Brain microvascular endothelial cell (primary cell): Measurements from ENCODE around the gene B4GALNT3.
"Not testable (repeated sequence)": the region's sequence is repeated elsewhere in the genome, so short reads cannot be mapped to it uniquely, and the experiment has no call there.

Experiments used
- DNase-seq: peaks from one replicate; pipeline ENCODE4 v3.0.0-alpha.2; 2020
- H3K27ac ChIP-seq: fragments of 250-450 bp; sonication (Bioruptor Pico); 2 replicates; pipeline ENCODE4 v1.5.1; 2020; ENCODE audit warnings: mild to moderate bottlenecking, moderate library complexity
- H3K27me3 ChIP-seq: fragments of 250-450 bp; sonication (Bioruptor Pico); replicated peaks from 2 replicates; pipeline ENCODE4 v1.5.1; 2020; ENCODE audit warnings: mild to moderate bottlenecking
- H3K36me3 ChIP-seq: fragments of 250-450 bp; sonication (Bioruptor Pico); replicated peaks from 2 replicates; pipeline ENCODE4 v1.5.1; 2020; ENCODE audit warnings: mild to moderate bottlenecking
- H3K4me3 ChIP-seq: 2 replicates; pipeline ENCODE4 v1.5.1; 2011; ENCODE audit warnings: low read depth, mild to moderate bottlenecking, control low read depth, low read length, moderate library complexity
- in situ Hi-C: cut with HindIII; loops from 2 replicates; pipeline ENCODE4 v1.10.0; 2017; ENCODE audit warnings: low sequenced_read_pairs, low pct_ligation_motif_present
- TF ChIP-seq, protein P1 (sequence below): IDR thresholded peaks from 2 replicates; pipeline ENCODE4 v1.5.1; 2011; ENCODE audit warnings: low read depth, mild to moderate bottlenecking, moderate library complexity, low read length, control low read depth, inconsistent platforms; ENCODE audit errors: missing control alignments

B4GALNT3 gene

DNA sequence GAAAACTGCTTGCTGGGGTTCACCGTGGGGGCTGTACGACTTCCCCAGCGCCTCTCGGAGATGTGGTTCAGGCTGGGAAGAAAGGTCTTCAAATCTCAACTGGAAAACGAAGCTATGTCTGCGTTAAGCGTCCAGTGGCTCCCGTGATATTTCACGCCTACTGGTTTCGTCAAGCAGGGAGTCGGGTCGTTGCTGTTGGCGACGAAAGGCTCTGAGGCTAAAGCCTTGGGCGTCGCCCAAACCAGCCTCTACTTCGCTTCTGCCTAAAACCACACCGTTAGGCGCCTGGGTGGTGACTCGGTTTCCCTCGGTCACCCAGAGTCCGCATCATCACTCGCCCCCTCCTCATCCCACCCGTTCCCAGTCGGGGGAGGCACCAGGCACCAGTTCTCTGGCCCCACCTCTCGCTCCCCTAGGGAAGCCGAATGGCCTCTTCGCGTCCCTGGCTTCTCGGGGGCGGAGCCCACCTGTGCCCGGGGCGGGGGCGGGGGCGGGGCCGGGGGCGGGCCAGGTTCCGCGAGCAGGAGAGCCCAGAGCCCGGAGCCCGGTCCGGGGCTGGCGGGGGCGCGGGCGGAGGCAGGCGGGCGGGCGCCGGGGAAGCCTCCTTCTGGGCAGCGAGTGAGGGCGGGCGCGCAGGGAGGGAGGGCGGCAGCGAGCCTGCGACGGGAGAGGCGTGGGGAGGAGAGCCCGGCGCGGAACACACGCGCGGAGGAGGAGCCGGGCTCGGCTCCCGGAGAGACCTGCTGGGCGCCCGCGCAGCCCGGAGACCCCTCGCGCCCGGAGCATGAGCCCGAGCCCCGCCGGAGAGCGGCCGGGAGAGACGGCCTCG lies at the start of gene B4GALNT3:
B4GALNT3 (plus strand) TSS at position 510 of the 829 bp plus-strand sequence. CDS start 438 bp downstream, outside the sequence.
- in situ Hi-C loops = no loop called here
- Histone ChIP-seq H3K36me3 (no peaks in the 10 kb centered on the region), H3K27me3 (peaks cover 48% of the 10 kb centered on the region), H3K4me3 (peak within 1 kb of the TSS; percentile 39), H3K27ac (no peak within 1 kb of the TSS)
- DNase-seq = no peak
- TF ChIP-seq, protein P1, sequence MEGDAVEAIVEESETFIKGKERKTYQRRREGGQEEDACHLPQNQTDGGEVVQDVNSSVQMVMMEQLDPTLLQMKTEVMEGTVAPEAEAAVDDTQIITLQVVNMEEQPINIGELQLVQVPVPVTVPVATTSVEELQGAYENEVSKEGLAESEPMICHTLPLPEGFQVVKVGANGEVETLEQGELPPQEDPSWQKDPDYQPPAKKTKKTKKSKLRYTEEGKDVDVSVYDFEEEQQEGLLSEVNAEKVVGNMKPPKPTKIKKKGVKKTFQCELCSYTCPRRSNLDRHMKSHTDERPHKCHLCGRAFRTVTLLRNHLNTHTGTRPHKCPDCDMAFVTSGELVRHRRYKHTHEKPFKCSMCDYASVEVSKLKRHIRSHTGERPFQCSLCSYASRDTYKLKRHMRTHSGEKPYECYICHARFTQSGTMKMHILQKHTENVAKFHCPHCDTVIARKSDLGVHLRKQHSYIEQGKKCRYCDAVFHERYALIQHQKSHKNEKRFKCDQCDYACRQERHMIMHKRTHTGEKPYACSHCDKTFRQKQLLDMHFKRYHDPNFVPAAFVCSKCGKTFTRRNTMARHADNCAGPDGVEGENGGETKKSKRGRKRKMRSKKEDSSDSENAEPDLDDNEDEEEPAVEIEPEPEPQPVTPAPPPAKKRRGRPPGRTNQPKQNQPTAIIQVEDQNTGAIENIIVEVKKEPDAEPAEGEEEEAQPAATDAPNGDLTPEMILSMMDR = no peak

GRCh38 chr12:414859-415258 lies 44.9 kb upstream of the B4GALNT3 start:
- Histone ChIP-seq H3K4me3 (no peak overlapping the region), H3K27me3 (no peaks in the 10 kb centered on the region), H3K36me3 (peaks cover 7% of the 10 kb centered on the region), H3K27ac (no peak overlapping the region)
- in situ Hi-C loops = no loop called here
- TF ChIP-seq, protein P1 = no peak
- no peak for DNase-seq

DNA sequence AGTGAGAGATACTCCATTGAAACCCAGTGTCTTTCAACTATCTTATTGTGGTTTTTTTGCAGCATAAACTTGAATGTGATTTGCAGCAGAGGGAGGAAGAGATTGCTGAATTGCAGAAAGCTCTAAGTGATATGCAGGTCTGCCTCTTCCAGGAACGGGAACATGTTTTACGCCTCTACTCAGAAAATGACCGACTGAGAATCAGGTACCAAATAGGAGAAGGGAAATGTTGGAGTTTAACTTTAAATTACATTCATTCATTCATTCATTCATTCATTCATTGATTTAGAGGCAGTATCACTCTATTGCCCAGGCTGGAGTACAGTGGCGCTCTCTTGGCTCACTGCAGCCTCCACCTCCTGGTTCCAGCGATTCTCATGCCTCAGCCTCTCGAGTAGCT lies 41.3 kb upstream of the B4GALNT3 start:
- no peak overlapping the region for H3K4me3 ChIP-seq
- TF ChIP-seq, protein P1 = no peak
- no peak overlapping the region for H3K27ac ChIP-seq
- H3K27me3 ChIP-seq = no peaks in the 10 kb centered on the region
- in situ Hi-C loops = no loop called here
- peaks cover 7% of the 10 kb centered on the region for H3K36me3 ChIP-seq
- DNase-seq = no peak

- Histone ChIP-seq H3K27ac (no peak overlapping the region), H3K27me3 (no peaks in the 10 kb centered on the region), H3K36me3 (peaks cover 7% of the 10 kb centered on the region), H3K4me3 (no peak overlapping the region)
- no peak for DNase-seq
- TF ChIP-seq, protein P1 = no peak
- in situ Hi-C loops = no loop called here
These were observed 37.2 kb upstream of the B4GALNT3 start for GRCh38 chr12:422526-422925.

GRCh38 chr12:435737-436136 lies 24.0 kb upstream of the B4GALNT3 start:
- H3K36me3 ChIP-seq, DNase-seq, H3K27ac ChIP-seq, H3K4me3 ChIP-seq, H3K27me3 ChIP-seq, in situ Hi-C loops: not testable (repeated sequence)

DNA sequence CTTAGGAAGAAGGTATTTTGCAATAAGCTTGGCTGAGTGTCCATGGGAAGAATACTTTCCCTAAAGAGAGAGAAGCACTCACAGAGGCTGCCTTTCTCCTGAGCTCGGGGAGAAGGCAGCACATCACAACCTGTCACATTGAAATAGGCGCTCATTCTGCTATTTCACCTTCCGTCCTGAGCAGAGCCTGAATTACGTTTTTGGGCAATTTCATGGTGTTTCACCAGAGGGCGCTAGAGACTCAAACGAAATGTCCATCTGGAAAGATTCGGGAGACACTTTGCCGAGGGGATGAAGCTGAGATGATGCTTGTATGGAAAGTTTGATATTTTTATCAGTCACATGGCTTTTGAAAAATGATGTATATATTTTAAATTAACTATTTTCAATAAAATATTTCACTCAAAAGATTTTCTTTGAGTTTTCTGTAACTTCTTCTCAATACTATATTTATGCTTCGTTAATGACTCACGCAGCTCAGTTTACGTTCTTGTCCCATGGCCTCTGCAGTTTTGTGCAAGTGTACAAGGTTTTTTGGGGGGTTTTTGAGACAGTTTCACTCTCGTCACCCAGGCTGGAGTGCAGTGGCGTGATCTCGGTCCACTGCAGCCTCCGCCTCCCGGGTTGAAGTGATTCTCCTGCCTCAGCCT lies 17.4 kb upstream of the B4GALNT3 start:
- no peaks in the 10 kb centered on the region for H3K27me3 ChIP-seq
- in situ Hi-C loops = no loop called here
- no peak overlapping the region for H3K27ac ChIP-seq
- peak; percentile 51 for DNase-seq
- no peaks in the 10 kb centered on the region for H3K36me3 ChIP-seq
- no peak overlapping the region for H3K4me3 ChIP-seq
- TF ChIP-seq, protein P1 = peak; percentile 83
